ENCODE data around the gene F10.
"Not testable (repeated sequence)": the region's sequence is repeated elsewhere in the genome, so short reads cannot be mapped to it uniquely, and the experiment has no call there.

F10 gene

DNA sequence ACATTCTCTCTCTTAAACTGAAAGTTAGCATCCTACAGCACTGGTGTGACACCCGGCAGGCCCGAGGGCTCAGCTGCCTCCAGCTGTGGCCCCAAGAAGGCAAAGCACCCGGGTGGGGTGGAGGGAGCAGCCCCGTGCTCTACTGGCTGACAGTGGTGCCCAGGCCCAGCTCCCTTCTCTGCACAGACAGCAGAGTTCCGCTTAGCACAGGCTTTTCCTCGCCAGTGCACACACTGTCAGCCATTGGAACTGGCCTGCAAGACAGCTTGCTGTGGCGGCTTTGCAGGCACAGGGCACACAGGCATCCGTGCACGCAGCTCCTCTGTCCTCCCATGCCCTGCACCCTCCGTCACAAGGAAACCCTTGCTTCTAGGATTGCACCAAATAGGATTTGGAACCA lies 20.3 kb upstream of the F10 start:
- not testable (repeated sequence) for DNase-seq (ENCODE audit: low spot score)

DNA sequence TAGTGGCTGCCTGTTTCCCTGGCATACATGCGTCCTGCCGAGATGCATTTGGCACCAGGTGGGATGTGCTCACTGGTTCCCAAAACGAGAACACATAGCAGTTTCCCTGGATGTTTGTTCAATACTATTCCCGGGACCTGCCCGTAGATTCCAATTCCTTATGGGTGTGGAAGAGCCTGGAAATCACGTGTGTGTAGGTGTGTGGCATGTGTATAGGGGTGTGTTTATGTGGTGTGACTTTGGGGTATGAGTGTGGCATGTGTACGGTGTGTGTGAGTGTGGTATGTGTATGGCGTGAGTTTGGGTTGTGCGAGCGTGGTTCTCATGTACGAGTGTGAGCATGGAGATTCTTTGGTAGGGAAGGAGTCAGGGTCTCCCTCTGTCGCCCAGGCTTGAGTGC lies 19.9 kb upstream of the F10 start:
- DNase-seq (ENCODE audit: low spot score) = no peak

DNA sequence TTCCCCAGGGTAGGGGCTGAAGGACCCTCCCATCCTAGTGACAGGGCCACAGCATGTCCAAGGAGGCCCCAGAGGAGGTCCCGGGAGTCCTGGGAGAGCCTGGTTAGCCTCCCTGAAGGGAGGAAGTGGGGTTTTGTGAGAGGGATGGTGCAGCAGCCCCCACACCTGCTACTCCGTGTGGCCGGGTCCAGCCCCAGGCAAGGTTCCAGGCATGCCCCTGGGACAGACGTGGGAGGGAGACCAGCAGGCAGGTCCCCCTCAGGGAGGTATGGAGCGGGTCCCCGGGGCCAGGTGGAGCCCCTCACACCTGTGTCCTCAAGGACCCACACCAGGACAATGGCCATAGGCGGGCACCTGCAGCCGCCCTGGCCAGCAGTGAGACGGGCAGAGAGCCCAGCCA lies 19.0 kb upstream of the F10 start:
- DNase-seq (ENCODE audit: low spot score) = no peak

DNA sequence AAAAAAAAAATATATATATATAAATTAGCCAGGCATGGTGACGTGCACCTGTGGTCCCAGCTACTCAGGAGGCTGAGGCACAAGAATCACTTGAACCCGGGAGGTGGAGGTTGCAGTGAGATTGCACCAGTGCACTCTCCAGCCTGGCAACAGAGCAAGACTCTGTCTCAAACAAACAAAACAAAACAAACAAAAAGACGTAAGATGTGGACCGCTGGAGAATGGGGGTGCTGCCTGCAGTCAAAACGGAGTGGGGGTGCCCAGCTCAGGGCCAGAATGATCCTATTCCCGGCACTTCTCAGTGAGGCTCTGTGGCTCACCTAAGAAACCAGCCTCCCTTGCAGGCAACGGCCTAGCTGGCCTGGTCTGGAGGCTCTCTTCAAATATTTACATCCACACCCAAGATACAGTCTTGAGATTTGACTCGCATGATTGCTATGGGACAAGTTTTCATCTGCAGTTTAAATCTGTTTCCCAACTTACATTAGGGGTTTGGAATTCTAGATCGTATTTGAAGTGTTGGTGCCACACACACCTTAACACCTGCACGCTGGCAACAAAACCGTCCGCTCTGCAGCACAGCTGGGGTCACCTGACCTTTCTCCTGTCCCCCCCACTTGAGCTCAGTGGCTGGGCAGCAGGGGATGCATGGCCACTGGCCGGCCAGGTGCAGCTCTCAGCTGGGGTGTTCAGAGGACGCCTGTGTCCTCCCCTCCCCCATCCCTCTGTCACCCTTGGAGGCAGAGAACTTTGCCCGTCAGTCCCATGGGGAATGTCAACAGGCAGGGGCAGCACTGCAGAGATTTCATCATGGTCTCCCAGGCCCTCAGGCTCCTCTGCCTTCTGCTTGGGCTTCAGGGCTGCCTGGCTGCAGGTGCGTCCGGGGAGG lies 17.3 kb upstream of the F10 start, which contains the start of gene F7:
Gene F7 (plus strand): TSS at position 760 of the 889 bp plus-strand sequence. CDS start 51 bp downstream, at position 811.
- no peak for DNase-seq (ENCODE audit: low spot score)

DNA sequence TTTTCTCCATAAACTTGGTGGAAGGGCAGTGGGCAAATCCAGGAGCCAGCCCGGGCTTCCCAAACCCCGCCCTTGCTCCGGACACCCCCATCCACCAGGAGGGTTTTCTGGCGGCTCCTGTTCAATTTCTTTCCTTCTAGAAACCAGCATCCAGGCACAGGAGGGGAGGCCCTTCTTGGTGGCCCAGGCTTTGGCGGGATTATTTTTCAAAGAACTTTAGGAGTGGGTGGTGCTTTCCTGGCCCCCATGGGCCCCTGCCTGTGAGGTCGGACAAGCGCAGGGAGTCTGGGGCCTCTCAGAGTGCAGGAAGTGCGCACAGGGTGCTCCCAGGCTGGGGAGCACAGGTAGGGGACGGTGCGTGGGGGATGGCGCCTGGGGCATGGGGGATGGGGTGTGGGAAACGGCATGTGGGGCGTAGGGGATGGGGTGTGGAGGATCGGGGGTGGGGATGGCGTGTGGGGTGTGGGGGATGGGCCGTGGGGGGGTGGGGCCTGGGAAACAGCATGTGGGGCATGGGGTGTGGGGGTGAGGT lies 16.6 kb upstream of the F10 start:
- no peak for DNase-seq (ENCODE audit: low spot score)

DNA sequence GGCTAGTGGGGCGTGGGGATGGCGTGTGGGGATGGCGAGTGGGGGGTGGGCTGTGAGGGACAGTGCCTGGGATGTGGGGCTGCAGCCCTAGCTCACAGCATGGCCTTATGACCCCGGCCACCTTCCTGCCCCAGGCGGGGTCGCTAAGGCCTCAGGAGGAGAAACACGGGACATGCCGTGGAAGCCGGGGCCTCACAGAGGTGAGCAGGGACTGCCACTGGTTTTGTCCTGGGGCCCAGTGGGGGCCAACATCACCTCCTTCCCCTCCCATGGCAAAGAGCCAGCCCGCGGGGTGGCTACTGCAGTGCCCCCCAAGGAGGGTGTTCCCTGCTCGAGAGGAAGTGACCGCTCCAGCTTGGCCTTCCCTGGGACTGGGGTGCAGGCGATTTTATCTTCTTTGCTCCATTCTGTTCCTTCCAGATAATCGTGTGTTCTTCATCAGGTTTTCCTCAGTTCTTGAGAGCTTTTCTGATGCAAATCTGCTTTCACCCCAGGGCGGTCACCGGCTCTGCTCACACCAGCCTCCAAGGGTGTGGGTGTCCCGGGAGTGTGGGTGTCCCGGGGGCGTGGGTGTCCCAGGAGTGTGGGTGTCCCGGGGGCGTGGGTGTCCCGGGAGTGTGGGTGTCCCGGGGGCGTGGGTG lies 15.8 kb upstream of the F10 start:
- DNase-seq (ENCODE audit: low spot score) = no peak

DNA sequence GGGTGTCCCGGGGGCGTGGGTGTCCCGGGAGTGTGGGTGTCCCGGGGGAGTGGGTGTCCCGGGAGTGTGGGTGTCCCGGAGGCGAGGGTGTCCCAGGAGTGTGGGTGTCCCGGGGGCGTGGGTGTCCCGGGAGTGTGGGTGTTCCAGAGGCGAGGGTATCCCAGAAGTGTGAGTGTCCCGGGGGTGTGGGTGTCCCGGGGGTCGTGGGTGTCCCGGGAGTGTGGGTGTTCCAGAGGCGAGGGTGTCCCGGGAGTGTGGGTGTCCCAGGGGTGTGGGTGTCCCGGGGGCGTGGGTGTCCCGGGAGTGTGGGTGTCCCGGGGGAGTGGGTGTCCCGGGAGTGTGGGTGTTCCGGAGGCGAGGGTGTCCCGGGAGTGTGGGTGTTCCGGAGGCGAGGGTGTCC lies 14.1 kb upstream of the F10 start:
- DNase-seq (ENCODE audit: low spot score) = not testable (repeated sequence)

DNA sequence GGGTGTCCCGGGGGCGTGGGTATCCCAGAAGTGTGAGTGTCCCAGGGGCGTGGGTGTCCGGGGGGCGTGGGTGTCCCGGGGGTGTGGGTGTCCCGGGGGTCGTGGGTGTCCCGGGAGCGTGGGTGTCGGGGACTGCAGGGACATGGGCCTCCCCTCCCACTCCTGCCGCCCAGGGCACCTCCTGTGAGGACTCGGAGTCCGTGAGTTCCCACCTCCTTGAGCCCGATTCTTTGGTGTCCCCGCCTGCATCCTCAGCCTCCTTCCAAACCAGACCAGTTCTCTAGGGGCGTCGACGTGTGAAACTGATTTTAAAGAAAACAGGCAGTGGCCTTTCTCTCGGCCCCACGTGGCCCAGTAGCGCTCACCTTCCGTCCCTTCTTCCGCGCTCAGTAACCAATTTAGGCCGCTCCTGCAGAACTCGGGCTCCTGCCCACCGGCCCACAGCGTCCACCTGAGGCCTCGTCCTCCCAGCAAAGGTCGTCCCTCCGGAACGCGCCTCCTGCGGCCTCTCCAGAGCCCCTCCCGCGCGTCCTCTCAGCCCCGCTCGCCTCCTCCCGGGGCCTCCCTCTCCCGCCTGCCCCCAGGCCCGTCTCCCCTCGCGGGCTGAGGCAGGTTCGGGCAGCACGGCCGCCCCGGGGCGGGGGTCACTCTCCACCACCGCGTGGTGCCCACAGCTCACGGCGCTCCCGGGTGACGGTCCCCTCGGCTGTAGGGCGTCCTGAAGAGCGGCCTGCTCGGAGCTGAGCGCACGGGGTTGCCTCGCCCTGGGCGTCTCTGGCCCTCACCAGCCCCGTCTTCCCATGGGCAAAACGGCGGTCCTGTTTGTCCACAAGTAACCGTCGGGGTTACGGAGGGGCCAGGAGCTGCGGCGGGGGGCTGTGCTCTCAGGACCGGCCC lies 13.2 kb upstream of the F10 start:
- DNase-seq (ENCODE audit: low spot score) = no peak

DNA sequence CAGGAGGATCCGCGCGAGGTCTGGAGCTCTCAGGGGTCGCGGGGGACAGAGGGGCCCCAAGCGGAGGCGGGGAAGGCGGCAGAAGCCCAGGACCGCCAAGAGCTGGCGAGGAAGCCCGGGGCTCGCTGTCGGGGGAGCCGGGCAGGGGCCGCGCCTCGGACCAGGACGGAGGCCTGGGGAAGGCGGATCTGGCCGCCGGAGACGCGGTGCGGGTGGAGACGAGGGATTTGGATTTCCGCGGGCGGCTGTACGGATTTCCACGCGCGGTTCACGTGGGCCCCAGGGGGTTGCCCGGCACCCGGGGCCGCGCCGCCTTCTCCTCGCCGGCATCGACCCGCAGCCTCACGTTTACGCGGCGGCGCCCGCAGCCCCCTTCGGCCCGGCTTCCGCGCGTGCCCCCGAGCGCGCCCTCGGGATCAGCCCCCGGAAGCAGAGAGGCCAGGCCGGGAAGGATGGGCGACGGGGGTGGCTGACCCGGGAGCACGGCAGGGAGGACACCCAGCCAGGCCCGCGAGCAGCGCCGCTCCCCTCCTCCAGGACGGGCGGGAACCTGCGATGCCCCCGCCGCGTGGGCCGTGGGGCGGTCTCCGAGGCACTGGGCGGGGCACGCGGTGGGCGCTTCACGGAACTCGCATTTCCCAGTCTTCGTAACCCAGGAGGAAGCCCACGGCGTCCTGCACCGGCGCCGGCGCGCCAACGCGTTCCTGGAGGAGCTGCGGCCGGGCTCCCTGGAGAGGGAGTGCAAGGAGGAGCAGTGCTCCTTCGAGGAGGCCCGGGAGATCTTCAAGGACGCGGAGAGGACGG lies 12.3 kb upstream of the F10 start:
- DNase-seq (ENCODE audit: low spot score) = no peak

DNA sequence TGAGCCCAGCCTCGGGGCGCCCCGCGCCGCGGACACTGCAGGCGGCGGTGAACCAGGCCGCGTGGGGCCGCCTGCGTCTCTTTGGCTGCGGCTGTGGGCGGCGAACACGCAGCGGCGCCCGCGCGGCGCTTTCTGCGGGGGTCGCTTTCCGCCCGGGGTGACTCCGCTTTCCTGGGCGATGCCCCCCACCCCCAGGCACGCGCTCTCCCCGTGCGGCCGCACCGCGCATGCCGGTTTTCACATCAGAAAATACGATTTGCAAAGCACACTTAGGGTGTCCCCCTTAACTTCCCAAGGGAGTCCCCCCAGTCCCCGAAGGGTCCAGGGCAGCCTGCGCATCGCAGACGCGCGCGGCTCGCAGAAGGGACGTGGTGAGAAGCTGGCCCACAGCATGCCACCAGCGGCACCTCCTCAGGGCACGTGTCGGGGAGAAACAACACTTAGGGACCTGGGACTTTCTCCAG lies 11.7 kb upstream of the F10 start:
- no peak for DNase-seq (ENCODE audit: low spot score)

DNA sequence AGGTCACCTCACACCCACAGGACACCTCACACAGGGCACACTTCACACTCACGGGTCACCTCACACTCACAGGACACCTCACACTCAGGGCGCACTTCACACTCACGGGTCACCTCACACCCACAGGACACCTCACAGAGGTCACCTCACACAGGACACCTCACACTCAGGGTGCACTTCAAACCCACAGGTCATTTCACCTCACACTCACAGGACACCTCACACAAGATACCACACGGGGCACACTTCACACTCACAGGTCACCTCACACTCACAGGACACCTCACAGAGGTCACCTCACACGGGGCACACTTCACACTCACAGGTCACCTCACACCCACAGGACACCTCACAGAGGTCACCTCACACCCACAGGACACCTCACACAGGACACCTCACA lies 10.8 kb upstream of the F10 start:
- not testable (repeated sequence) for DNase-seq (ENCODE audit: low spot score)

DNA sequence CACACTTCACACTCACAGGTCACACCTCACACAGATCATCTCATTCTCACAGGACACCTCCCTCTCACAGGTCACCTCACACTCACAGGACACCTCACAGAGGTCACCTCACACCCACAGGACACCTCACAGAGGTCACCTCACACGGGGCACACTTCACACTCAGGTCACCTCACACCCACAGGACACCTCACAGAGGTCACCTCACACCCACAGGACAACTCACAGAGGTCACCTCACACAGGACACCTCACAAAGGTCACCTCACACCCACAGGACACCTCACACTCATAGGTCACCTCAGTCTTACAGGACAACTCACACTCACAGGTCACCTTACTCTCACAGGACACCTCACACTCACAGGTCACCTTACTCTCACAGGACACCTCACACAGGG lies 10.1 kb upstream of the F10 start:
- not testable (repeated sequence) for DNase-seq (ENCODE audit: low spot score)

DNA sequence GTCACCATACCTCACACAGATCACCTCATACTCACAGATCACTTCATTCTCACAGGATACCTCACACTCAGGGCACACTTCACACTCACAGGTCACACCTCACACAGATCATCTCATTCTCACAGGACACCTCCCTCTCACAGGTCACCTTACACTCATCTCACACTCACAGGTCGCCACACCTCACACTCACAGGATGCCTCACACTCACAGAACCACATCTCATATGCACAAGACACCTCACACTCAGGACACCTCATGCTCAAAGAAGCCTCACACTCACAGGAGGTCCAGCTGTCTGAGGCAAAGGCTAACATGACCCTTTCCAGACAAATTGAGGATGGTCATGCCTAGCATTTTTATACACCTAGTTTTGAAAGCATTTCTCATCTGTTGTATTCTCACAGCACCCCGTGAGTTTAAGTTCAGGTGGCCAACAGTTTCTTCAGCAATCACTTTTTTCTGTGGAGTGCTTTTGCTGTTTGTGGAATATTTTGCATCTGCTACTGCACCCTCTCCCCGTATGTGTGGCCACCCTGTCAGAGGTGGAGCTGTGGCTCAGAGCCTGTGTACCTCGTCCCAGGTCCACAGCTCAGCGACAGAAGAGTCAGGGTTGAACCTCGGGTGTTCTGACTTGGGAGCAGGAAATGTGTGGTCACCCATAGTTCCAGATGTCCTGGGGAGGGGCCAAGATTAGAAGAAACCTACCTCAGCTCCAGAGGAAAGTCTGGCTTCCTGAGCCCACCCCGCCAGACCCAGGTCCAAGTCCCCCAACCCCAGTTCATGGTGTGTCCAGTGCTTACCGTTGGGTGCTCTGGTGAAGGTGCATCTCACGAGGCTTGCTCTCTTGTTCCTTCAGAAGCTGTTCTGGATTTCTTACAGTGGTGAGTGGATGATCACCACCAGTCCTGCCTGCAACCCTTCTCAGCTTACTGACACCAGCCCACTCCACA lies 9.4 kb upstream of the F10 start:
- DNase-seq (ENCODE audit: low spot score) = no peak

DNA sequence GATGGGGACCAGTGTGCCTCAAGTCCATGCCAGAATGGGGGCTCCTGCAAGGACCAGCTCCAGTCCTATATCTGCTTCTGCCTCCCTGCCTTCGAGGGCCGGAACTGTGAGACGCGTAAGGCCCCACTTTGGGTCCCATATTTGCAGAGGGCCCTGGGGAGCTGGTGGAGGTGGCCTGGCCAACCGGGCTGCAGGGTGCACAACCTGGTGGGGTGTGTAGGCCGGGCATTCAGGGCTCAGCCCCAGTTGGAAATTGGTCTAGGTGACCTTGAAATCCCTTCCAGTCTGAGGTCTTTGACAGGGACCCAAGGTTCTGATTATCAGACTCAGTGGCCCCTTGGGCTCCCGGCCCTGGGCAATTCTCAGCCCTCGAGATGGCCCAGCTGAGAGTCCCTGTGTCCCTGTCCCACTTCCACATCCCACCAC lies 8.7 kb upstream of the F10 start:
- DNase-seq (ENCODE audit: low spot score) = peak; percentile 15

DNA sequence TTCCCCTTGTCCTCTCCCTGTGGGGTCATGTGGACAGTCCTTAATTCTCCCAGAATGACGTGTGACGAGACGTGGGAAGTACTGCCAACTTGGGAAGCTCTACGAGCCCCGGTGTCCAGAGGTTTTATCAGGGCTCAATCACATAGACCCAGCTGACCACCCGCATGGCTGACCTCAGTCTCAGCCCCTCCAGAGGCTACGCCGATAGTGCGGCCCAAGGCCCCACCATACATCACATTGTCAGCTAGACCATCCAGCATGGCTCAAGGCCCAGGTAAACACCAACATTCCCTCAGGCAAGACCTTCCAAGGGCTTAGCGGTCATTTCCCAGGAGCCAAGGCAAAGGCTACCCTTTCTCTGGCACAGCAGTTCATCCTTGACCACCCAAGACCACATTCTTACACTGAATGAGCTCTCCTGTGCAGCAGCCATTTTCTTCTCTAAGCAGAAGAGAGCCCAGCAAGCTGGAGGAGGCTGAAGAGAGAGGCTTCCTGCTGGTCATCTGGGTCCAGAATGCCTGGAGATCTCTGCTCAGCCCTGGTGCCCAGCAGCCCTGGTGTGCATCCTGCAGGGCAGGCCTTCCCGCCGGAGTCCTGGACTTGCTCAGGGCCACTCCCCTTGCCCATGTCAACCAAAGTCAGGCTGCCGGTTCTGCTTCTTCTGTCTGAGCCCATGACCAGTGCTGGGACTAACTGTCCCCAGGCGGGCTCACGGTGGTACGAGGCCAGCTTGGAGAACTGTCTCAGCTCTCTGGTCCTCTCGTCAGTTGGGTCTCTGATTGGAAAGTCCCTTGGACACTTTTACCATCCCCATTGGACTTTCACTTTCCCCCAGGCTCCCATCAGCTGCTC lies 7.9 kb upstream of the F10 start:
- no peak for DNase-seq (ENCODE audit: low spot score)

DNA sequence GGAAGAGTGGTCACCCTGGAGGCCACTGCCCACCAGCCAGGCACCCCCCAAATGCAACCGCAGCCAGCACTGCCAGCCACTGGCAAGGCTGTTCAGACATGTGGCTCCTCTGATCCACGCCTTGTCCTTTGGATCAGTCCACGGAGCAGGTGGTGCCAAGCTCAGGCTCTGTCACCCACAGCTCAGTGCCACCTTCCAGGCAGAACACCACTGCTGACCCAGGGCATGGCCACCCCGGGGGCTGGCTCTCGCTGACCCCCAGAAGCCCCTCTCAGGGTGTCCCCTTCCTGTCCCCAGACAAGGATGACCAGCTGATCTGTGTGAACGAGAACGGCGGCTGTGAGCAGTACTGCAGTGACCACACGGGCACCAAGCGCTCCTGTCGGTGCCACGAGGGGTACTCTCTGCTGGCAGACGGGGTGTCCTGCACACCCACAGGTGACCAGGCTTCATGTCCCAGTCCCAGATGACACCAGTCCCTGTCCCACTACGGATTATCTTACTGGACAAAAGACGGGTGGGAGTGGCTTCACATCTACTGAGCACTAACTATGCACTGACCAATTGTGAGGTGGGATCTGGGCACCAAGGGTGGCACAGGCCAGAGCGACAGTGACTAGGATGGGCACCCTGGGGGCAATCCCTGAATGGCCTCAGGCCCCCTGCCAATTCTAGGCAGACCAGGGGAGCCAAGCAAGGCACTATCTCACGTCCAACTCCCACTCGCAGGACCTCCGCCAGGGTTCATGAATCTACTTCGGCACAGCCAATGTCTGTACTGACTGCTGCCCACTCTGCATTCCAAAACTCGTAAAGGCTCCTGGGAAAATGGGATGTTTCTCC lies 7.0 kb upstream of the F10 start:
- DNase-seq (ENCODE audit: low spot score) = peak; percentile 22

DNA sequence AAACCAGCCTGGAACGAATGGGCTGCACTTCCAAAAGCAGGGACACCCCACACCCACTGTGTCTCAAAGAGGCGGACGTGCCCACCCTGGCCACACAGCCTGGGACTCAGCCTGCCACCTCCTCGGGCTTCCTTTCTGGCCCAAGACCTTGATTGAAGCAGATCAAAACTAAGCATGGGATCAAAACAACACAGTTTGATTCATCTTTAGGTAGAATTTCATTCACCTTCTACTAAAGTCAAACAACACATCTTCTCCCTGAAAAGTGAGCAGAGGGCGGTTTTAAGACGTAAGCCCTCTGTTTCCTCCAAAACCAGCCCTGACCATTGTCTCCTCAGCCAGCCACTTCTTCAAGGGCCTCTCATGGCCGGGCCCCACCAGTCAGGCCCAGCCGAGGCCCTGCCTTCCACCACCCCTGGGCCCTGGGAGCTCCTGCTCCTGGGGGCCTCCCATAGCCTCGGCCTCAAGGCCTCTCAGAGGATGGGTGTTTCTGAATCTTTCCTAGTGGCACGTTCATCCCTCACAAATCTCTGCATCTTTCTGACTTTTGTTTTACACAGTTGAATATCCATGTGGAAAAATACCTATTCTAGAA lies 6.3 kb upstream of the F10 start:
- no peak for DNase-seq (ENCODE audit: low spot score)

DNA sequence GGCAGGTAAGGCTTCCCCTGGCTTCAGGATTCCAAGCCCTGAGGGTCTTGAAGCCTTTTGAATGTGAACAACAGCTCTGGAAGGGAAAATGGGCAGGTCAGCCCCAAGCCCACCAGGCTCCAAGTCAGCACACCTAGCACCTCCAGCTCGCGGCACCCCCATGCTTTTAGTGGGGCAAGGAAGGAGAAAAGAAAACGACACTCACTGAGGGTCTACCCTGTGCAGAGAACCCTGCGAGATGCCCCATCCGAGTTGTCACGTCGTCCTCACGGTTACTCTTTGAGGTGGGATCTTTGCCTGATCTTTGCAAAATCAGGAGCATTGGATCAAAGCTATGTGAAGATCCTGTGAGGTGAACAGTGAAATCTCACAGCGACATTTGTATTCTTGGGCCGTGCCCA lies 5.7 kb upstream of the F10 start:
- no peak for DNase-seq (ENCODE audit: low spot score)
